Natural killer cell (primary cell): ENCODE results near the gene PDE4D. TPM values are rescaled to one million over a fixed set of nuclear protein-coding genes. Genes with fewer than 3 reads are reported as not detected.

ENCODE experiments used
- ATAC-seq, 3 donors: fragments of 150-1000 bp in 2 of 3; fragments of 200-7000 bp in 1 of 3; cut with Tn5 transposase; 1 replicate in 1 of 3; 2 replicates in 2 of 3; pipeline ENCODE4 v1.10.0; 2021; ENCODE audit warnings: mild to moderate bottlenecking in 2 of 3, moderate library complexity in 2 of 3
- DNase-seq, 2 donors: peaks; one replicate each; pipeline versions ENCODE4 v3.0.0 to v3.0.0-alpha.2; 2013 to 2021; ENCODE audit warnings: mixed read lengths in 1 of 2
- H3K27ac ChIP-seq: one replicate; pipeline ENCODE4 v1.5.1; 2013; ENCODE audit warnings: mild to moderate bottlenecking, low read length
- H3K27me3 ChIP-seq: one replicate; pipeline ENCODE4 v1.6.1; 2013; ENCODE audit warnings: low read length; ENCODE audit not compliant: control insufficient read depth, insufficient read depth
- H3K36me3 ChIP-seq: one replicate; pipeline ENCODE4 v1.6.1; 2013; ENCODE audit warnings: low read length; ENCODE audit not compliant: control insufficient read depth, insufficient read depth
- H3K4me1 ChIP-seq: one replicate; pipeline ENCODE4 v1.6.1; 2013; ENCODE audit warnings: low read length; ENCODE audit not compliant: control insufficient read depth, insufficient read depth
- H3K4me3 ChIP-seq: one replicate; pipeline ENCODE4 v1.5.1; 2013; ENCODE audit warnings: low read length
- H3K9me3 ChIP-seq: one replicate; pipeline ENCODE4 v1.6.1; 2013; ENCODE audit warnings: low read length; ENCODE audit not compliant: control insufficient read depth, insufficient read depth
- H3K27ac Mint-ChIP-seq, 2 donors: one replicate each; pipeline ENCODE4 v1.8.0; 2022; ENCODE audit warnings: mild to moderate bottlenecking in 2 of 2, mixed read lengths in 2 of 2, moderate library complexity in 1 of 2
- H3K27me3 Mint-ChIP-seq, 2 donors: one replicate each; pipeline ENCODE4 v1.8.0; 2022; ENCODE audit warnings: low read depth in 2 of 2, mixed read lengths in 2 of 2
- H3K36me3 Mint-ChIP-seq: one replicate; pipeline ENCODE4 v1.8.0; 2022; ENCODE audit warnings: mixed read lengths
- H3K4me1 Mint-ChIP-seq, 2 donors: one replicate each; pipeline ENCODE4 v1.8.0; 2022; ENCODE audit warnings: mixed read lengths in 2 of 2
- H3K4me3 Mint-ChIP-seq: one replicate; pipeline ENCODE4 v1.8.0; 2022; ENCODE audit warnings: mild to moderate bottlenecking, moderate library complexity, mixed read lengths
- H3K9me3 Mint-ChIP-seq, 2 donors: one replicate each; pipeline ENCODE4 v1.8.0; 2022; ENCODE audit warnings: mixed read lengths in 2 of 2
- WGBS: methylation state at CpG from one replicate; pipeline ENCODE4 v1.1.7; 2013; ENCODE audit warnings: missing lambda C conversion rate; ENCODE audit not compliant: insufficient coverage; 5-methylcytosine and 5-hydroxymethylcytosine counted together
- intact Hi-C: fragments of 100-400 bp; cut with micrococcal nuclease; formaldehyde crosslinking; loops from one replicate; pipeline ENCODE4 v1.14.2; 2022
- total RNA-seq, 4 donors: library from RNA; stranded (reverse); fragments of 120-200 nt in 1 of 4; gene quantifications; one replicate each; pipeline versions ENCODE4 v1.2.3 to v1.2.4, GENCODE V29; 2013 to 2022
- TF ChIP-seq, protein P1 (sequence below): fragments of 200-600 bp; IDR thresholded peaks from one replicate; pipeline ENCODE4 v1.8.0; 2022; ENCODE audit warnings: antibody characterized with exemption

The PDE4D gene
- total RNA-seq, 3 donors from 2014 or later (not counting 1 experiment from before 2014, with no cell fraction given), result 109 to 170 (median 116) TPM

DNA sequence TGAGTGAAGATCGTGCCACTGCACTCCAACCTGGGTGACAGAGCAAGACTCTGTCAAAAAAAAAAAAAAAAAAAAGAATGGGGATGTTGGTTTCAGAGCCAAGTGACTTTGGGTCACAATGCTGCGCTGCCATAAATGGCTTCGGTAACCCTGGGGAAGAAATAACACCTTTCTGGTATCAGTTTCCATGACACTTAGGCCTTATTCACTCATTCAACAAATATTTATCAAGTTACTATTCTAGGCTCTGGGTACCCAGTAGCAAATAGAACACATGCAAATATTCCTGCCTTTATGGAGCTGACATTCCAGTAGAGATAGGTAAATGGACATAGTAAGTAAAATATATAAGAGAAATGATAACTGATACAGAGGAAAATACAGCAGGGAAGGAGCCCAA is 454.2 kb downstream of the PDE4D start:
- Mint-ChIP-seq H3K27me3 (peaks cover 18 to 38% of the 10 kb centered on the region in 2 donors), H3K4me3 (no peak overlapping the region), H3K36me3 (no peaks in the 10 kb centered on the region), H3K27ac (no peak overlapping the region), H3K9me3 (no peaks in the 10 kb centered on the region), H3K4me1 (no peaks in the 10 kb centered on the region)
- H3K36me3 ChIP-seq, result no peaks in the 10 kb centered on the region
- no peak for ATAC-seq
- H3K27ac ChIP-seq, result no peak overlapping the region
- intact Hi-C loops, result no loop called here
- H3K4me1 ChIP-seq, result no peaks in the 10 kb centered on the region
- no peak for DNase-seq
- TF ChIP-seq, protein P1, sequence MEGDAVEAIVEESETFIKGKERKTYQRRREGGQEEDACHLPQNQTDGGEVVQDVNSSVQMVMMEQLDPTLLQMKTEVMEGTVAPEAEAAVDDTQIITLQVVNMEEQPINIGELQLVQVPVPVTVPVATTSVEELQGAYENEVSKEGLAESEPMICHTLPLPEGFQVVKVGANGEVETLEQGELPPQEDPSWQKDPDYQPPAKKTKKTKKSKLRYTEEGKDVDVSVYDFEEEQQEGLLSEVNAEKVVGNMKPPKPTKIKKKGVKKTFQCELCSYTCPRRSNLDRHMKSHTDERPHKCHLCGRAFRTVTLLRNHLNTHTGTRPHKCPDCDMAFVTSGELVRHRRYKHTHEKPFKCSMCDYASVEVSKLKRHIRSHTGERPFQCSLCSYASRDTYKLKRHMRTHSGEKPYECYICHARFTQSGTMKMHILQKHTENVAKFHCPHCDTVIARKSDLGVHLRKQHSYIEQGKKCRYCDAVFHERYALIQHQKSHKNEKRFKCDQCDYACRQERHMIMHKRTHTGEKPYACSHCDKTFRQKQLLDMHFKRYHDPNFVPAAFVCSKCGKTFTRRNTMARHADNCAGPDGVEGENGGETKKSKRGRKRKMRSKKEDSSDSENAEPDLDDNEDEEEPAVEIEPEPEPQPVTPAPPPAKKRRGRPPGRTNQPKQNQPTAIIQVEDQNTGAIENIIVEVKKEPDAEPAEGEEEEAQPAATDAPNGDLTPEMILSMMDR, result no peak
- no peaks in the 10 kb centered on the region for H3K9me3 ChIP-seq
- WGBS, result 94% methylated on average over 3 of the region's 3 CpGs
- no peaks in the 10 kb centered on the region for H3K27me3 ChIP-seq
- no peak overlapping the region for H3K4me3 ChIP-seq

- Histone ChIP-seq H3K4me3 (no peak overlapping the region), H3K27me3 (no peaks in the 10 kb centered on the region), H3K27ac (no peak overlapping the region), H3K36me3 (no peaks in the 10 kb centered on the region), H3K9me3 (no peaks in the 10 kb centered on the region), H3K4me1 (no peaks in the 10 kb centered on the region)
- DNase-seq, result no peak
- Mint-ChIP-seq H3K27ac (no peak overlapping the region), H3K27me3 (peaks cover 18 to 44% of the 10 kb centered on the region in 2 donors), H3K9me3 (no peaks in the 10 kb centered on the region), H3K4me1 (no peaks in the 10 kb centered on the region), H3K36me3 (no peaks in the 10 kb centered on the region), H3K4me3 (no peak overlapping the region)
- no peak for ATAC-seq
- TF ChIP-seq, protein P1, result no peak
- WGBS, result 81% methylated on average over 2 of the region's 2 CpGs
- intact Hi-C loops, result no loop called here
Observed at GRCh38 chr5:59437176-59437575, 456.4 kb downstream of the PDE4D start.

- Mint-ChIP-seq H3K4me3 (no peak overlapping the region), H3K4me1 (no peaks in the 10 kb centered on the region), H3K36me3 (no peaks in the 10 kb centered on the region), H3K27ac (no peak overlapping the region), H3K27me3 (peaks cover 12 to 46% of the 10 kb centered on the region in 2 donors), H3K9me3 (no peaks in the 10 kb centered on the region)
- WGBS, result 79% methylated on average over 2 of the region's 5 CpGs
- DNase-seq, result no peak
- H3K9me3 ChIP-seq, result no peaks in the 10 kb centered on the region
- H3K4me3 ChIP-seq, result no peak overlapping the region
- no peak for ATAC-seq
- H3K36me3 ChIP-seq, result no peaks in the 10 kb centered on the region
- no peaks in the 10 kb centered on the region for H3K4me1 ChIP-seq
- TF ChIP-seq, protein P1, result no peak
- no peak overlapping the region for H3K27ac ChIP-seq
- intact Hi-C loops, result no loop called here
- H3K27me3 ChIP-seq, result no peaks in the 10 kb centered on the region
Observed at GRCh38 chr5:59436364-59437148, 457.0 kb downstream of the PDE4D start.

DNA sequence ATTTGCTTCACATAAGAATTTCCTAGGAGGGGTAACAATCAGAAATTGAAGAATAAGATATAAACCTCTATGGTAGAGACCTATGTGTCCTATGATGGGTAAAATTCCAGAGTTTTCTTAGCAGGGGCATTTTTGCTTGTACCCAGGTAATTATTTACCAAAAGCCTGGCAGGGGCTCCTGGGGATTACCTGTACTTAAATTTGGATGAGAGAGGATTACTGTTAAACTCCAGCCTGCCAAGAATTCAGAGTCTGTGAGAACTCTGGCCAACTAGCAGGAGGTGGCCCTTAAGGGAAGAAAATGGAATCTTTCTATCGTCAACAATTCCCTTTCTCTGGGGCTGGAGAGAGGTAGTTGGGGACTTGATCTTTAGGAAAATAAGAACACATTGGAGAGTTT is 460.4 kb downstream of the PDE4D start:
- Mint-ChIP-seq H3K36me3 (no peaks in the 10 kb centered on the region), H3K9me3 (no peaks in the 10 kb centered on the region), H3K27me3 (peaks cover 13 to 65% of the 10 kb centered on the region in 2 donors), H3K4me3 (no peak overlapping the region), H3K4me1 (no peaks in the 10 kb centered on the region), H3K27ac (no peak overlapping the region)
- Histone ChIP-seq H3K27ac (no peak overlapping the region), H3K27me3 (no peaks in the 10 kb centered on the region), H3K4me3 (no peak overlapping the region), H3K36me3 (no peaks in the 10 kb centered on the region), H3K9me3 (no peaks in the 10 kb centered on the region), H3K4me1 (no peaks in the 10 kb centered on the region)
- ATAC-seq (no peak), DNase-seq (no peak)
- no CpG with 5 or more reads among the region's 1 CpG for WGBS
- intact Hi-C loops, result no loop called here
- TF ChIP-seq, protein P1, result no peak
